ENCODE results near the gene DOK6. TPM values are rescaled to one million over a fixed set of nuclear protein-coding genes. Genes with fewer than 3 reads are reported as not detected.

DOK6 gene
- total and polyA plus RNA-seq, 11 donors = 0.46 to 9.7 (median 2.9) TPM

DNA sequence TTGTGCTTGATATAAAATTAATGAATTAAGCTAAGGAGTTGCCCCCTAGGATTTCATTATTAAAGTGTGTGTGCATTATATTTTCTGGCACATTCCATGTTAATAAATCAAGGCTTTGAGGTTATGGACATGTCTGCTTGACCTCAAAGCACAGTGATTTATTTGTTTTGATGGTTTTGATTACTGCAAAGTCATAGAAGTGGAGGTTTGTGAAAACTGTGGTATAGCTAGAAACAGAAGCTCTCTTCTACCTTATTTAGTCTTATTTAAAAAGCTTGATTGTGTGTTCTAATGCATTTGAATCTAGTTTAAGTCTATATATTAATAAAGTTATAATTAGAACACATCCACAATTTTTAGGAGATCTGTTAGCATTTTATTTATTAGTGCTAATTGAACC lies 32.2 kb downstream of the DOK6 start:
- ATAC-seq (no peak), DNase-seq (no peak)
- Histone ChIP-seq H3K27me3 (no peaks in the 10 kb centered on the region), H3K4me3 (no peak overlapping the region), H3K4me1 (no peaks in the 10 kb centered on the region), H3K27ac (no peak overlapping the region), H3K9me3 (peaks cover 0 to 15% (median 0%) of the 10 kb centered on the region in 12 donors), H3K36me3 (no peaks in the 10 kb centered on the region)
- TF ChIP-seq POLR2A (IDR thresholded peaks at IDR 0.05) = no peak
- TF ChIP-seq, protein P1, sequence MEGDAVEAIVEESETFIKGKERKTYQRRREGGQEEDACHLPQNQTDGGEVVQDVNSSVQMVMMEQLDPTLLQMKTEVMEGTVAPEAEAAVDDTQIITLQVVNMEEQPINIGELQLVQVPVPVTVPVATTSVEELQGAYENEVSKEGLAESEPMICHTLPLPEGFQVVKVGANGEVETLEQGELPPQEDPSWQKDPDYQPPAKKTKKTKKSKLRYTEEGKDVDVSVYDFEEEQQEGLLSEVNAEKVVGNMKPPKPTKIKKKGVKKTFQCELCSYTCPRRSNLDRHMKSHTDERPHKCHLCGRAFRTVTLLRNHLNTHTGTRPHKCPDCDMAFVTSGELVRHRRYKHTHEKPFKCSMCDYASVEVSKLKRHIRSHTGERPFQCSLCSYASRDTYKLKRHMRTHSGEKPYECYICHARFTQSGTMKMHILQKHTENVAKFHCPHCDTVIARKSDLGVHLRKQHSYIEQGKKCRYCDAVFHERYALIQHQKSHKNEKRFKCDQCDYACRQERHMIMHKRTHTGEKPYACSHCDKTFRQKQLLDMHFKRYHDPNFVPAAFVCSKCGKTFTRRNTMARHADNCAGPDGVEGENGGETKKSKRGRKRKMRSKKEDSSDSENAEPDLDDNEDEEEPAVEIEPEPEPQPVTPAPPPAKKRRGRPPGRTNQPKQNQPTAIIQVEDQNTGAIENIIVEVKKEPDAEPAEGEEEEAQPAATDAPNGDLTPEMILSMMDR (IDR thresholded peaks at IDR 0.05) = no peak
- intact Hi-C loops (cut with DNase I) = no loop called here

DNA sequence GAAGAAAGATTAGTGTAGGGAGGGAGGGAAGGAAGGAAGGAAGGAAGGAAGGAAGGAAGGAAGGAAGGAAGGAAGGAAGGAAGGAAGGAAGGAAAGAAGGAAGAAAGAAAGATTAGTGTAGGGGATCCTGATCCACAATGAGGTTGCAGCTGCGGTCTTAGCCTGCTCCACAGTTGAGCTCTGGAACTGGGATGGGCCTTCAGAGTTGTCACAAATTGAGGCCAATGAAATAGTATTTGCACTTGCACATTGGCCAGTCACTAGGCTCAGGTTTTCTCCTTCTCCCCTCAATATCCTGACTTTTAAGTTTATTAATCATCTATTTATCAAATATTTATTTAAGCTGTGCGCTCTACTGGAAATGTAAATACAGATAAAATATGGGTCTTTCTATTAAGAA lies 34.3 kb downstream of the DOK6 start:
- ATAC-seq (no peak), DNase-seq (no peak)
- Histone ChIP-seq H3K27me3 (no peaks in the 10 kb centered on the region), H3K36me3 (no peaks in the 10 kb centered on the region), H3K27ac (no peak overlapping the region), H3K4me3 (no peak overlapping the region), H3K4me1 (no peaks in the 10 kb centered on the region), H3K9me3 (peaks cover 0 to 37% (median 6%) of the 10 kb centered on the region in 12 donors)
- no peak for TF ChIP-seq POLR2A (IDR thresholded peaks at IDR 0.05)
- TF ChIP-seq, protein P1 (IDR thresholded peaks at IDR 0.05) = no peak
- WGBS, 4 donors = 92 to 97% (median 96%) methylated on average over 2 of the region's 2 CpGs
- intact Hi-C loops (cut with DNase I) = no loop called here

DNA sequence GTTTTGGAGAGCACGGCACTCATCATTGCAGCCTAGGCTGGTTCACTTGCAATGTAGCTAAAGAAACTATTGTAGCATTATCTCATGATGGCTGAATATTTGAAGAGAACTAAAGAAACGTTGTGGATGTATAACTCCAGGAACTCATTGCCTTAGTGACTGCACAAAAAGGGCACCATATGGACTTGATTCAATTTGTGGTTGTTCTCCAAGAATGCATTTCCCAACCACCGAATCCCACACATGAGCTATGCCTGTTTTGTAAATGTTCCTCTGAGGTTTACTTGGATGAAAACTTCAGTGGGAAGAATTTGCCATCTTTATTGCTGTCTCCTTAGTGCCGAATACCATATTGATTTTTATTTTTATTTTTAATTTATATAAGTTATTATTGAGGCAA lies 43.5 kb downstream of the DOK6 start:
- Histone ChIP-seq H3K9me3 (peaks cover 0 to 43% (median 2%) of the 10 kb centered on the region in 12 donors), H3K27me3 (no peaks in the 10 kb centered on the region), H3K27ac (no peak overlapping the region), H3K4me3 (no peak overlapping the region), H3K4me1 (no peaks in the 10 kb centered on the region), H3K36me3 (no peaks in the 10 kb centered on the region)
- 81 to 89% (median 83%) methylated on average over 4 of the region's 4 CpGs for WGBS, 4 donors
- no peak for ATAC-seq
- TF ChIP-seq, protein P1 (IDR thresholded peaks at IDR 0.05) = no peak
- no peak for TF ChIP-seq POLR2A (IDR thresholded peaks at IDR 0.05)
- intact Hi-C loops (cut with DNase I) = no loop called here
- no peak for DNase-seq

DNA sequence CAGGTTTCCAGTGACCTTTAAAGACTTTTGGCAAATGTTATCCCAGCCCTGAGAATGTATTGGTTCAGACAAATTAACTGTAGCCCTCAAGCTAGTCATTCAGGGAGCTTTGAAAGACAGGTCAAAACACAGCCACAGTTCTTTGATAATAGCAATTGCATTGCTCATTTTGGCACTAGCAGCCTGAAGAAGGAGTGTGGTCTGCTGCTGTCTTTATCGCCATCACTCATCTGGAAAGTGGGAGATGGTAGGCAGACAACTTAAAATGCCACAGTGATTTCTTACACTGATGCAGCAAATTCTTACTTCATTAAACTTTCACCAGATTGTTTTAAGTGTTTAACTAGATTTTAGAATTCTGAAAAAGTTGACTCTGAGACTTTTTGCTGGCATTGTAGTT lies 47.2 kb downstream of the DOK6 start:
- 93 to 97% (median 95%) methylated on average over 1 of the region's 1 CpG for WGBS, 4 donors
- H3K36me3 ChIP-seq = no peaks in the 10 kb centered on the region
- no peak overlapping the region for H3K4me3 ChIP-seq
- DNase-seq (no peak), ATAC-seq (no peak)
- no peak overlapping the region for H3K27ac ChIP-seq
- H3K9me3 ChIP-seq = peaks cover 0 to 22% (median 0%) of the 10 kb centered on the region in 12 donors
- no peaks in the 10 kb centered on the region for H3K4me1 ChIP-seq
- no peaks in the 10 kb centered on the region for H3K27me3 ChIP-seq
- TF ChIP-seq POLR2A (IDR thresholded peaks at IDR 0.05) = no peak
- TF ChIP-seq, protein P1 (IDR thresholded peaks at IDR 0.05) = no peak
- intact Hi-C loops (cut with DNase I) = no loop called here
